Activated naive CD8-positive, alpha-beta T cell (primary cell): ENCODE results near the gene EFCAB13.

Experiments used
- H3K27ac Mint-ChIP-seq: one replicate; pipeline ENCODE4 v1.8.0; 2021; ENCODE audit warnings: mixed read lengths
- H3K27me3 Mint-ChIP-seq: one replicate; pipeline ENCODE4 v1.8.0; 2021; ENCODE audit warnings: mixed read lengths
- H3K36me3 Mint-ChIP-seq: one replicate; pipeline ENCODE4 v1.8.0; 2021; ENCODE audit warnings: mixed read lengths
- H3K4me1 Mint-ChIP-seq: one replicate; pipeline ENCODE4 v1.8.0; 2021; ENCODE audit warnings: low read depth, mixed read lengths
- H3K4me3 Mint-ChIP-seq: one replicate; pipeline ENCODE4 v1.8.0; 2021; ENCODE audit warnings: mild to moderate bottlenecking, mixed read lengths
- H3K9me3 Mint-ChIP-seq: one replicate; pipeline ENCODE4 v1.8.0; 2021; ENCODE audit warnings: low read depth, mixed read lengths

EFCAB13 gene

DNA sequence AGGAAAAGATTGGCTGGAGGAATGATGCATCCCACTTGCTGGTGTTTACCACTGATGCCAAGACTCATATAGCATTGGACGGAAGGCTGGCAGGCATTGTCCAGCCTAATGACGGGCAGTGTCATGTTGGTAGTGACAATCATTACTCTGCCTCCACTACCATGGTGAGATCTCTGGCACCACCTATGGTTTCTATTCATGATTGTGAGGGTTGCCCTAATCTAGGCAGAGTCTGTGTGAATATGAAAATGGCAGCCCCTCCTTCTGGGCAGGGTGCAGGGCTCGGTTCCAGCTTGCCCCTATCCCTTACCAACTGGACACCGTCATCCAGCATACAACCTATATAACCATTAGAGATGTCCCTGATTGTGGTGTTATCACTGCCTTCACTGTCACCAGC is 36.7 kb upstream of the EFCAB13 start:
- H3K4me1 Mint-ChIP-seq = no peaks in the 10 kb centered on the region
- no peaks in the 10 kb centered on the region for H3K36me3 Mint-ChIP-seq
- no peak overlapping the region for H3K27ac Mint-ChIP-seq
- peaks cover 4% of the 10 kb centered on the region for H3K27me3 Mint-ChIP-seq
- no peaks in the 10 kb centered on the region for H3K9me3 Mint-ChIP-seq
- H3K4me3 Mint-ChIP-seq = no peak overlapping the region

DNA sequence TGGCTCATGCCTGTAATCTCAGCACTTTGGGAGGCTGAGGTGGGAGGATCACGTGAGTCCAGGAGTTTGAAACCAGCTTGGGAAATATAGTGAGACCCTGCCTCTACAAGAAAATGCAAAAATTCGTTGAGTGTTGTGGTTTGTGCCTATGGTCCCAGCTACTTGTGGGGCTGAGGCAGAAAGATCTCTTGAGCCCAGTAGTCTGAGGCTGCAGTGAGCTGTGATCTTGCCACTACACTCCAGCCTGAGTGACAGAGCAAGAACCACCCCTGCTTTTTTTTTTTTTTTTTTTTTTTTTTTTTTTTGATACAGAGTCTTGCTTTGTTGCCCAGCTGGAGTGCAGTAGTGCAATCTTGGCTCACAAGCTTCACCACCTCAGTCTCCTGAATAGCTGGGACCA is 36.1 kb upstream of the EFCAB13 start:
- Mint-ChIP-seq H3K36me3 (no peaks in the 10 kb centered on the region), H3K27ac (no peak overlapping the region), H3K4me3 (no peak overlapping the region), H3K27me3 (peaks cover 4% of the 10 kb centered on the region), H3K4me1 (no peaks in the 10 kb centered on the region), H3K9me3 (no peaks in the 10 kb centered on the region)

DNA sequence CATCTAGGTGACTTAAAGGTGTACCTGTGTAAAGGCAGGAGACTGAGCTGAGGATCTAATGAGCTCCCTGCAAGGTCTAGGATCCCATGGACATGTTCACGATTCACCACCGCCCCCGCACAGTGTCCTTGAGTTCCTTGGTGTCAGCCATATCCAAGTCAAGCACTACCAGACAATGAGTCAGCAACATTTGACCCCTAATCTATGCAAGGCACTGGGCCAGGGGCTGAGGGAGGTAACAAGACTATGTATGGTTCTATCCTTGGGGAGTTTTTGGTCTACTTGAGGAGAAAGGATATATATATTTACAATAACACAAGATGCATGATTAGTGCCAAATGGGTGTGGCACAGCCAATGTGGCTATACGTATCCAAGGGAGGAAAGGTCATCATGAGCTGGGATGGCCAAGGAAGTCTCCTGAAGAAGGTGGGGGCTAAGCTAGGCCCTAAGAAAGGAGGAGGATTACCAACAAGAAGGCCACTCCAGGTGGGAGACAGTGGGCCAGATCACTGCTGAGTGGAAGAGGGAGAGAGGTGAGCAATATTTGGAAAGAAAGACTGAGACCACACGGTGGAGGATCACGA is 35.1 kb upstream of the EFCAB13 start:
- Mint-ChIP-seq H3K4me3 (no peak overlapping the region), H3K4me1 (no peaks in the 10 kb centered on the region), H3K27me3 (peaks cover 4% of the 10 kb centered on the region), H3K36me3 (no peaks in the 10 kb centered on the region), H3K27ac (no peak overlapping the region), H3K9me3 (no peaks in the 10 kb centered on the region)

DNA sequence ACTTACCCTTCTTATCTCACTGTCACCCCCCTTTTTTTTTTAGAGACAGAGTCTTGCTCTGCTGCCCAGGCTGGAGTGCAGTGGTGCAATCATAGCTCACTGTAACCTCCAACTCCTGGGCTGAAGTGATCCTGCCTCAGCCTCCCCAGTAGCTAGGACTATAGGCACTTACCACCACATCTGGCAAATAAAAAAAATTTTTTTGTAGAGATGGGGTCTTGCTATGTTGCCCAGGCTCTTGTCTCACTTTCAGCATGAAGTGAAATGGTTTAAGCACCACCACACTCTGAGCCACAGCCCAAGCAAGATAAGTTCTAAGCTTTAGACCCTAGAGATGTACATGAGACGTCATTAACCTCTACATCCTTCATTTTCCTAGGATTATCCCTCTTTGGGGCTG is 34.5 kb upstream of the EFCAB13 start:
- H3K27me3 Mint-ChIP-seq = peaks cover 3% of the 10 kb centered on the region
- no peaks in the 10 kb centered on the region for H3K4me1 Mint-ChIP-seq
- H3K36me3 Mint-ChIP-seq = no peaks in the 10 kb centered on the region
- H3K4me3 Mint-ChIP-seq = no peak overlapping the region
- no peak overlapping the region for H3K27ac Mint-ChIP-seq
- H3K9me3 Mint-ChIP-seq = no peaks in the 10 kb centered on the region

DNA sequence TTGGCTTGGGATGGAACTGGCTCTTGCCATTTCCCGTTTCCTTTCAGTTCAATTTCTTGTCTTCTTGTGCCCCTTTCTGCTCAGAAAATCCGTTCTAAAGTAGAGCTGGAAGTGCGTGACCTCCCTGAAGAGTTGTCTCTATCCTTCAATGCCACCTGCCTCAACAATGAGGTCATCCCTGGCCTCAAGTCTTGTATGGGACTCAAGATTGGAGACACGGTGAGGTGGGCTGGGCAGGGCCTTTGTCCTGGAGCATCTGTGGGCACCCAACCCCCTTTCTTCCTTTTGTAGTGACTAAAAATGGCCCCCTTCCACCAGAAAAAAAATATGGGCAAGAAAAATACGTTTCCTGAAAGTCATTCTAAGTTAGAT is 32.9 kb upstream of the EFCAB13 start:
- H3K4me3 Mint-ChIP-seq = no peak overlapping the region
- H3K36me3 Mint-ChIP-seq = no peaks in the 10 kb centered on the region
- no peak overlapping the region for H3K27ac Mint-ChIP-seq
- H3K4me1 Mint-ChIP-seq = no peaks in the 10 kb centered on the region
- peaks cover 2% of the 10 kb centered on the region for H3K27me3 Mint-ChIP-seq
- no peaks in the 10 kb centered on the region for H3K9me3 Mint-ChIP-seq

DNA sequence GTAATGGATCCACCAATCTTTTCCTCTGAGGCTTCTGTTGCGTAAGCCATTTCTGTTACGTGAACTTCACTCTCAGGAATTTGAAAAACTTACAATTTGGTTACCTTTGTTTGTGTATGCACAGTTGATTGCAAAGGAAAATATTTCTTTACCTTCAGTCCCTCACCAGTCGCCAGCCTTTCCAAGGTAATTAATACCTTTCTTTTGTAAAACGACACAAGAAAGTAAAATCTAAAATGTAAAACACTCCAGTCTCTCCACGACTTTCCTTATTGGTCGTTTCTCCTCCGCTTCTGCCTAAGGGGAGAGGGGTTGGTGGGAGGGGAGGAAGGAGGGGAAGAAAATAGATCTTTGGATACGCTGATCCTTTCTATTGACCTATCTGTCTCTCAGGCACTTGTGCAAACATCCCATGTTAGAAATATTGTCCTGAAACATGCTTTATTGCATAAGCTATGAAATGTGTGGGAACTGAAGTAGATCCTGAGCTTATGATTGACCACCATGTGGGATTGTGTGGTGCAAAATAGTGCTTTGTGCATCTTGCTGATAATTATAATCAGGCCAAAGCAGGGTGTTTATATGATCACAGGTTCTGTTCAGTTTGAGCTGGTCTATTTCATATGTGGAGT is 32.4 kb upstream of the EFCAB13 start:
- no peaks in the 10 kb centered on the region for H3K9me3 Mint-ChIP-seq
- no peak overlapping the region for H3K27ac Mint-ChIP-seq
- H3K4me3 Mint-ChIP-seq = no peak overlapping the region
- peaks cover 2% of the 10 kb centered on the region for H3K27me3 Mint-ChIP-seq
- no peaks in the 10 kb centered on the region for H3K36me3 Mint-ChIP-seq
- no peaks in the 10 kb centered on the region for H3K4me1 Mint-ChIP-seq

DNA sequence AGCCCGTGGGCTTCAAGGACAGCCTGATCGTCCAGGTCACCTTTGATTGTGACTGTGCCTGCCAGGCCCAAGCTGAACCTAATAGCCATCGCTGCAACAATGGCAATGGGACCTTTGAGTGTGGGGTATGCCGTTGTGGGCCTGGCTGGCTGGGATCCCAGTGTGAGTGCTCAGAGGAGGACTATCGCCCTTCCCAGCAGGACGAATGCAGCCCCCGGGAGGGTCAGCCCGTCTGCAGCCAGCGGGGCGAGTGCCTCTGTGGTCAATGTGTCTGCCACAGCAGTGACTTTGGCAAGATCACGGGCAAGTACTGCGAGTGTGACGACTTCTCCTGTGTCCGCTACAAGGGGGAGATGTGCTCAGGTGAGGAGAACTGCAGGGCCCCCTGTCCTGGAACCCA is 31.5 kb upstream of the EFCAB13 start:
- peaks cover 2% of the 10 kb centered on the region for H3K27me3 Mint-ChIP-seq
- H3K36me3 Mint-ChIP-seq = no peaks in the 10 kb centered on the region
- no peaks in the 10 kb centered on the region for H3K9me3 Mint-ChIP-seq
- H3K27ac Mint-ChIP-seq = no peak overlapping the region
- no peak overlapping the region for H3K4me3 Mint-ChIP-seq
- H3K4me1 Mint-ChIP-seq = no peaks in the 10 kb centered on the region

DNA sequence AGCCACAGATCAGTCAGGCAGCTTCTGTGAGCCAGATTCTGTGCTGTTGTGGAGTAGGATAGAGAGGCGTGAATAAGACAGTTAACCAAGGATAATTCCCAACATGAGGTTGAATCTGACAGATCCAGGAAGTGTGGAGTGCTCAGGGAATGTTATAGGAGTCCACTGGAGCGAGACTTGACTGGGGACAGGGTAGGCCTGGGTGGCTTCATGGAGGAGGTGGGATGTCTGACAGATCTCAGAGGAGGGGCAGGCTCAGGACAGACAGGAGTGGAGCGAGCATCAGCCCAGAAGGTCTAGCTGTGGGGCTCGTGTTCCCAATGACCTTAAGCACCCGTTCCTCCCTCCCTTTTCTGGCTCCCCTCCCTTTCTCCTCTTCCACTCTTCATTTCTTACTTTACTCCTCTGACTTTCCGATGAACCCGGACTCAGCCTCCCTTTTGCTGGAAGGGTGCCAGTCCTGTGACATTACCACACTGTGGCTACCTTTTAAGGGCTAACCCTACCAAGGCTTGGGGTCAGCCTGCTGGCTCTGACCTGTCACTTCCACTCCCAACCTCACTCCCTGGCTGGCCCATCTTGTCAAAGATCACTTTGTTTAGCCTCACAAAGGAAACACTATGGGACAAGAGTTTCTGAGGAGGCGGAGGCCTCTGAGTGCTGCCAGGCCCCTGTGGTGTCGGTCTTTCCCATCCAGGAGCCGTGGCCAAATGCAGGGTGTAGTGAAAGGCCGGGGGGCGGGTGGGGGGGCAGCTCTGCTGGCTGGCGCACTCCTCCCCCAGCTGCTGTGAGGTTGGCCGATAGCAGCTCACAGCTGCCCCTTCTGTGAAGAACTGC is 28.5 kb upstream of the EFCAB13 start:
- Mint-ChIP-seq H3K27ac (no peak overlapping the region), H3K9me3 (no peaks in the 10 kb centered on the region), H3K36me3 (no peaks in the 10 kb centered on the region), H3K4me3 (no peak overlapping the region), H3K4me1 (no peaks in the 10 kb centered on the region), H3K27me3 (peaks cover 2% of the 10 kb centered on the region)

DNA sequence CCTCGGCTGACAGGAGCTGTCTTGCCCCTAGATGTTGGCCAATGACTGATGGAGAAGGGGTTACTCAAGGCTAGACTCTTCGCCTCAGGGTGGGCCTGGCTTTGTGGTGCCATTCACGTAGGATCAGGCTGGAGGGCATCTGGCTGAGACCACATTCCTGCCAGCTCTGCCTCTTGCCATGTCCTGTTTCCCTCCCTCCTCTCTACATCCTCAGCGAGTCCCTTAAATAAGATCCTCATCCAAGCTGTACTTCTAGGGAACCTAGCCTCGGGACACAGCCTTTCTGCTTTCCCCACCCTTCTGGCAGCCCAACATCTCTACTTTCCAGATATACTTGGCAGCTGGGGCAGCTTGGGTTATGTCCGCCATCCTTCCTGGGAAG is 27.9 kb upstream of the EFCAB13 start:
- Mint-ChIP-seq H3K4me3 (no peak overlapping the region), H3K27ac (no peak overlapping the region), H3K27me3 (peaks cover 2% of the 10 kb centered on the region), H3K9me3 (no peaks in the 10 kb centered on the region), H3K36me3 (no peaks in the 10 kb centered on the region), H3K4me1 (no peaks in the 10 kb centered on the region)

DNA sequence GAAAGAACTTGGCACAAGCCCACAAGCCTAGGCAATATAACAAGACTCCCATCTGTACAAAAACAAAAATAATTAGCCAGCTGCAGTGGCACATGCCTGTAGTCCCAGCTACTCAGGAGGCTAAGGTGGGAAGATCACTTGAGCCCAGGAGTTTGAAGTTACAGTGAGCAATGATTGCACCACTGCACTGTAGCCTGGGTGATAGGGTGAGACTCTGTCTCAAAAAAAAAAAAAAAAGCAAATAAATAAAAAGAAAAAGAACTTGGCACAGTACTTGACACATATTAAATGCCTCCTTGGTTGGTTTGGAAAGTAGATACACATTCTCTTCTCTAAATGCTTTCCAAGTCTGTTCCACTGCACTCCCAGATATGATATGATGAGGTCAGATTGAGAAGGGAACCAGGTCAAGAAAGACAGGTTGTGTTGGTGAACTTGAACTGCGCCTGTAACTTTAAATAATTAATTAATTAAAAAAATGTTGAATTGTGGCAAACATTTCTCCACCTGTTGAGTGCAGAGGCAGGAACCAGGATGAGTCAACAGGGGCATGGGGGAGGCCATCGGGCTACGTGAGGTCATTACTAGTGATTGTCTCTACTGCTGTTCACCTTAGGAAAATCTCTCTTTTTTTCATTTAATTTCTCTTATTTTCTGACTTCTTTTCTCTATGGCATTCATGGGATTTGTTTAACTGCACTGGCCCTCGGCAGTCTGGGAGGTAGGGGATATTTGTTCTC is 25.9 kb upstream of the EFCAB13 start:
- H3K9me3 Mint-ChIP-seq = peaks cover 9% of the 10 kb centered on the region
- H3K4me3 Mint-ChIP-seq = no peak overlapping the region
- no peaks in the 10 kb centered on the region for H3K4me1 Mint-ChIP-seq
- H3K36me3 Mint-ChIP-seq = peaks cover 5% of the 10 kb centered on the region
- H3K27me3 Mint-ChIP-seq = peaks cover 2% of the 10 kb centered on the region
- no peak overlapping the region for H3K27ac Mint-ChIP-seq

DNA sequence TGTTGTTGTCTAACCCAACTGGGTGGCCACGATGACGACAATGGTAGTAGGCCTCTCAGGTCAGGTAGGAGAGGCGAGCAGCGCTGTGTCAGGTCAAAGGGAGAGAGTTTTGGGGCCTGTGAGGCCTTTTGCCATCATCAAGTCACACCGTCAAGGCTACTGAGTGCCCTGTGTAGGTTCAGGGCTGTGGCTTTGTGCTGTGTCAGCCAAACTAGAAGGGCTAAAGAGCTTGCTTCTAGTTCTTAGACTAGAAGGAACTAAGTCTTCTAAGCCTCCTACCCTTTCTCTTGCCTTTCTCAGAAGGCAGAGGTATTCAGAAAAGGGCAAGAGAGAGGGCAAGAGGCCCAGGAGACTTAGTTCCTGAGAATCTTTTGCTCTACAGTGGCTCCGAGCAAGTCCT is 25.0 kb upstream of the EFCAB13 start:
- Mint-ChIP-seq H3K9me3 (peaks cover 9% of the 10 kb centered on the region), H3K27me3 (peaks cover 2% of the 10 kb centered on the region), H3K36me3 (peaks cover 5% of the 10 kb centered on the region), H3K4me1 (no peaks in the 10 kb centered on the region), H3K27ac (no peak overlapping the region), H3K4me3 (no peak overlapping the region)

DNA sequence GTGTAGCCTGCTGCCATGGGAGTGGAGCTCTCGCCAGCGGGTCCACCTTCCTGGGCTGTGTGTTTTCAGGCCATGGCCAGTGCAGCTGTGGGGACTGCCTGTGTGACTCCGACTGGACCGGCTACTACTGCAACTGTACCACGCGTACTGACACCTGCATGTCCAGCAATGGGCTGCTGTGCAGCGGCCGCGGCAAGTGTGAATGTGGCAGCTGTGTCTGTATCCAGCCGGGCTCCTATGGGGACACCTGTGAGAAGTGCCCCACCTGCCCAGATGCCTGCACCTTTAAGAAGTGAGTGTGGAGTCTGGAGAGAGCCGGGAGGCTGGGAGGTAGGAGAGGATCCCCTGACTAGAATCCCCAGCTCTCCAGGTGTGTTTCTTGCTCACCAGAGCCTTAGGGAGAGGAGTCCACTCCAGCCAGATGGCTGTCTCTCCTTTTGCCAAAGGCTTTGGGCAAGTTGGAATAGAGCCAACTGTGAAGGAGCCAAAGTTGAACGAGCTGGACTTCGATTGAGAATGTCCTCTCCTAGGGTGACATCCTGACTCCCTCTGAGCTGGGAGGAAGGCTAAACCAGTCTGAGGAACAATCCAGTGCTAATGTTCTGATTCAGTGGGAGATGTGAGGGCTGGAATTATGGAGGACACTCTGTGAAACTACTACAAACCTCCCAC is 24.4 kb upstream of the EFCAB13 start:
- Mint-ChIP-seq H3K27ac (no peak overlapping the region), H3K4me3 (no peak overlapping the region), H3K4me1 (no peaks in the 10 kb centered on the region), H3K9me3 (peaks cover 9% of the 10 kb centered on the region), H3K27me3 (peaks cover 2% of the 10 kb centered on the region), H3K36me3 (peaks cover 5% of the 10 kb centered on the region)

DNA sequence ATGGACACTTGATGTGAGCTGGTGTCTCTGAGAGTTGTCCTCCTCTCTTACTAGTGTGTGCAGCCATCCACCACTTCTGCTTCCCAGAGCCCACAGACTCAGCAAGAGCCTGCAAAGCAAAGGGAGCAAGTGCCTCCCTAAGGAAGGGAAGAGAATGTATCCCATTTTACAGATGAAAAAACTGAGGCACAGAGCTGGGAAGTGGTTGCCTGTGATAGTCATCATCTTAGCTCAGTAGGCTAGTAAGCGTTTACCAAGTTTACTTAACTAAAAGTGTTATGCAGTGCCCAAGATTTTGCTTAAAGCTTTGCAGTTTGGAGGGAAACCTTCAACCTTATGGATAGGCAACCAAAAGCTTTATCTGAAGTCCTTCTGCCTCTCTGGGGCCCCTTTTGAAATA is 23.0 kb upstream of the EFCAB13 start:
- no peaks in the 10 kb centered on the region for H3K27me3 Mint-ChIP-seq
- peaks cover 5% of the 10 kb centered on the region for H3K36me3 Mint-ChIP-seq
- no peak overlapping the region for H3K27ac Mint-ChIP-seq
- H3K4me1 Mint-ChIP-seq = peaks cover 10% of the 10 kb centered on the region
- no peak overlapping the region for H3K4me3 Mint-ChIP-seq
- H3K9me3 Mint-ChIP-seq = peaks cover 9% of the 10 kb centered on the region

DNA sequence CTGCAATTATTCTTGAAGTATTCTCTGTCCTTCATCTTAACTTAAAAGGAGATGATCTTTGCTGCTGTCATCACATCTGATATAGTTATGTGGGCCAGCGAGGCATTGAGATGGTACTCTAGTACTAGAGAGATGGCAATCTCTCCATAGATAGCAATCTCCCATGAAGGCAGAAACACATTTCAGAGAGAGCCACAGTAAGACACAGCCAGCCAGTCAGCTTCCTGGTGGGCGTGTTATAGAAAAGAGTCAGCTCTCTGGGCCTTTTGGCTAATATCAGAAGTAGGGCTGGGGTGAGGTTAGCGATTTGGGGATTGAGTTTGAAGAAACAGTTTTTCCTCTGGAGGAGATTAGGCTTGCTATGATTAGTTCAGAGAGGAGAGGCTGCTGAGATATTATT is 22.6 kb upstream of the EFCAB13 start:
- Mint-ChIP-seq H3K9me3 (peaks cover 9% of the 10 kb centered on the region), H3K27ac (no peak overlapping the region), H3K36me3 (peaks cover 5% of the 10 kb centered on the region), H3K4me1 (peaks cover 13% of the 10 kb centered on the region), H3K27me3 (no peaks in the 10 kb centered on the region), H3K4me3 (no peak overlapping the region)

DNA sequence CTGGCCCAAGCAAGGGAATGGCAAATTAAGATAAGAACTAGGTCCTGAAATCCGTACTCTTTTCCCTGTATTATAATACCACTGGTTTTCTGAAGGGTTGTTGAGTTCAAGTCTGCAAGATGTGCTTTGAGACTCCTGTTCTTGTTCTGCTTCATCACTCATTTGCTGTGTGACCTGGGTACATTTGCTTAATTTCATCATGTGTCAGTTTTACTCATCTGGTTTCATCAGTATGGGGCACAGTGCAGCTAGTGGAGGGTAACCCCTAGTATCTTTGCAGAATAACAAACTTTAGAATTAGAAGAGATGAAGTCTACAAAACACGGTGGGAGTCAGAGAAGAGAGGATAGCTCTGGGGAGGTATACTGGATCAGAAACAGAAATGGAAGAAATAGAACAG is 21.9 kb upstream of the EFCAB13 start:
- Mint-ChIP-seq H3K4me1 (peaks cover 13% of the 10 kb centered on the region), H3K27ac (no peak overlapping the region)

More for the DNA sequence above, 21.9 kb upstream of the EFCAB13 start:
- Mint-ChIP-seq H3K36me3 (peaks cover 5% of the 10 kb centered on the region), H3K9me3 (peaks cover 9% of the 10 kb centered on the region), H3K27me3 (no peaks in the 10 kb centered on the region), H3K4me3 (no peak overlapping the region)
